ENCODE measurements around the gene TRPM7. TPM values are rescaled to one million over a fixed set of nuclear protein-coding genes. Genes with fewer than 3 reads are reported as not detected.

TRPM7 gene
- total RNA-seq, 2 experiments from 2014 or later = 29.0 to 30.0 TPM

DNA sequence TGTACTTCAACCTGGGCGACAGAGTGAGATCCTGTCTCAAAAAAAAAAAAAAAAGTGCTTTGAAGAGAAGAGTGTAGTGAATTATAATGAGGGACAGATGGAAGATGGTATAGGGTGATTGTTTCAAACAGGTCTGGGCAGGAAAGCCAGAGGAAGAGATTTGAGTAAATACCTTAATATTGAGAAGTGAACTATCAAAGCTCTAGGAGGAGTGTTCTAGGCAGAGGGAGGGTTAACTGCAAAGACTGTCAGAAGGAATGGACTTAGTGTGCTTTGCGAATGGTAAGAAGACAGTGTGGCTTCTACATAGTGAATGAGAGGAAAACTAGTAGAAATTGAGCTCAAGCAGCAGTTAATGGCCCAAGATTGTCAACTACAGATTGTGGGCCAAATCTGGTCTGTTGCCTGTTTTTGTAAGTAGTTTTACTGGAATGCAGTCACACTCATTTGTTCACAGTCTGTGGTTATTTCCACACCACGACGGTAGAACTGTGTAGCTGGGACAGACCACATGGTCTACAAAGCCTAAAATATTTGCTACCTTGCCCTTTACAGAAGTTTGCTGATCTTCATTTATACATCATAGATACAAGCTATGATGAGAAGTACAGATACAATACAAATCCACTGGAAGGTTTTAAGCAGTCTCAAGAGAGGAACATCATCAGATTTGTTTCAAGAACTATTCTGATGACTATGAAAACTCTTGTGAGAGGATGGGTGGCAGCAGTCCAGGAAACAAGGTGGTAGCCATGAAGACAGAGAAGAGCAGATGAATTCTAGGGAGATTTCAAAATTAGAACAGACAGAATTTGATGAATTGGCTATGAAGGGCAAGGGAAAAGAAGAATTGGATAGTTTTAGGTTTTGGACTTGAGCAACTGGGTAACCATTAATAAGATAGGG lies 123.6 kb downstream of the TRPM7 start:
- Histone ChIP-seq H3K4me1 (ENCODE audit: insufficient read depth, low read length) (no peaks in the 10 kb centered on the region), H3K27ac (ENCODE audit: low read depth in 1 of 2, low read length in 2 of 2) (no peak overlapping the region), H3K9me3 (ENCODE audit: control insufficient read depth in 1 of 2, insufficient read depth in 1 of 2, low read length in 2 of 2) (no peaks in the 10 kb centered on the region), H3K27me3 (ENCODE audit: control insufficient read depth in 1 of 2, insufficient read depth in 2 of 2, low read length in 2 of 2) (no peaks in the 10 kb centered on the region), H3K4me3 (ENCODE audit: low read length) (no peak overlapping the region), H3K36me3 (ENCODE audit: insufficient read depth, low read length) (peaks cover 48% of the 10 kb centered on the region)
- no peak for ATAC-seq (ENCODE audit: poor library complexity)
- peaks cover 66% of the 10 kb centered on the region for H3K36me3 Mint-ChIP-seq (ENCODE audit: low read depth)
- H3K27ac Mint-ChIP-seq = peak overlapping the region; percentile 10
- POLR2A ChIA-PET = no interaction called here
- no peak for DNase-seq
- TF ChIP-seq, protein P1, sequence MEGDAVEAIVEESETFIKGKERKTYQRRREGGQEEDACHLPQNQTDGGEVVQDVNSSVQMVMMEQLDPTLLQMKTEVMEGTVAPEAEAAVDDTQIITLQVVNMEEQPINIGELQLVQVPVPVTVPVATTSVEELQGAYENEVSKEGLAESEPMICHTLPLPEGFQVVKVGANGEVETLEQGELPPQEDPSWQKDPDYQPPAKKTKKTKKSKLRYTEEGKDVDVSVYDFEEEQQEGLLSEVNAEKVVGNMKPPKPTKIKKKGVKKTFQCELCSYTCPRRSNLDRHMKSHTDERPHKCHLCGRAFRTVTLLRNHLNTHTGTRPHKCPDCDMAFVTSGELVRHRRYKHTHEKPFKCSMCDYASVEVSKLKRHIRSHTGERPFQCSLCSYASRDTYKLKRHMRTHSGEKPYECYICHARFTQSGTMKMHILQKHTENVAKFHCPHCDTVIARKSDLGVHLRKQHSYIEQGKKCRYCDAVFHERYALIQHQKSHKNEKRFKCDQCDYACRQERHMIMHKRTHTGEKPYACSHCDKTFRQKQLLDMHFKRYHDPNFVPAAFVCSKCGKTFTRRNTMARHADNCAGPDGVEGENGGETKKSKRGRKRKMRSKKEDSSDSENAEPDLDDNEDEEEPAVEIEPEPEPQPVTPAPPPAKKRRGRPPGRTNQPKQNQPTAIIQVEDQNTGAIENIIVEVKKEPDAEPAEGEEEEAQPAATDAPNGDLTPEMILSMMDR (IDR thresholded peaks at IDR 0.05) = no peak
- no peaks in the 10 kb centered on the region for H3K9me3 Mint-ChIP-seq
- CTCF ChIA-PET = interaction anchor here (0.6 kb wide), 1 partner anchor 197 kb away, joined by 3 read pairs; no protein-coding TSS in a partner anchor
- no peak overlapping the region for H3K4me3 Mint-ChIP-seq
- intact Hi-C loops (cut with DNase I, micrococcal nuclease) = no loop called here
- H3K4me1 Mint-ChIP-seq (ENCODE audit: low read depth) = no peaks in the 10 kb centered on the region
- H3K27me3 Mint-ChIP-seq = no peaks in the 10 kb centered on the region

DNA sequence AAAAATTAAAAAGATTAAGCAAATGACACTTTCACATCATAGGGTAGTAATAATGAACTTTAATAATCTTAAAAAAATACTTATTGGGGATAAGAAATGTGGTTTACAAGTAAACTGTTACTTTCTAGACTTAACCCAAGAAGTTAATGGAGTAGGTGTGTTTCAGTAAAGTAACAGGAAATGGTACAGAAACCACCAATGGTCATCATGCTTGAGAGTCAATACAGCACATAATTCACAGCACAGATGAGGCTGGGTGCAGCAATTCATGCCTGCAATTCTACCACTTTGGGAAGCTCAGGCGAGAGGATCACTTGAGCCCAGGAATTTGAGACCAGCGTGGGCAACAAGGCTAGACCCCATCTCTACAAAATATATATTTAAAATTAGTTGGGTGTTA lies 128.6 kb downstream of the TRPM7 start:
- H3K27ac Mint-ChIP-seq = no peak overlapping the region
- DNase-seq (no peak), ATAC-seq (ENCODE audit: poor library complexity) (no peak)
- no peaks in the 10 kb centered on the region for H3K27me3 Mint-ChIP-seq
- H3K4me3 Mint-ChIP-seq = no peak overlapping the region
- ChIA-PET POLR2A (no interaction called here), CTCF (no interaction called here)
- no peak overlapping the region for H3K27ac ChIP-seq (ENCODE audit: low read depth in 1 of 2, low read length in 2 of 2)
- no peaks in the 10 kb centered on the region for H3K4me1 ChIP-seq (ENCODE audit: insufficient read depth, low read length)
- H3K9me3 Mint-ChIP-seq = no peaks in the 10 kb centered on the region
- no peak overlapping the region for H3K4me3 ChIP-seq (ENCODE audit: low read length)
- no peaks in the 10 kb centered on the region for H3K27me3 ChIP-seq (ENCODE audit: control insufficient read depth in 1 of 2, insufficient read depth in 2 of 2, low read length in 2 of 2)
- TF ChIP-seq, protein P1 (IDR thresholded peaks at IDR 0.05) = no peak
- H3K36me3 ChIP-seq (ENCODE audit: insufficient read depth, low read length) = peaks cover 24% of the 10 kb centered on the region
- intact Hi-C loops (cut with DNase I, micrococcal nuclease) = no loop called here
- no peaks in the 10 kb centered on the region for H3K9me3 ChIP-seq (ENCODE audit: control insufficient read depth in 1 of 2, insufficient read depth in 1 of 2, low read length in 2 of 2)
- H3K4me1 Mint-ChIP-seq (ENCODE audit: low read depth) = peaks cover 7% of the 10 kb centered on the region
- H3K36me3 Mint-ChIP-seq (ENCODE audit: low read depth) = peaks cover 31% of the 10 kb centered on the region

DNA sequence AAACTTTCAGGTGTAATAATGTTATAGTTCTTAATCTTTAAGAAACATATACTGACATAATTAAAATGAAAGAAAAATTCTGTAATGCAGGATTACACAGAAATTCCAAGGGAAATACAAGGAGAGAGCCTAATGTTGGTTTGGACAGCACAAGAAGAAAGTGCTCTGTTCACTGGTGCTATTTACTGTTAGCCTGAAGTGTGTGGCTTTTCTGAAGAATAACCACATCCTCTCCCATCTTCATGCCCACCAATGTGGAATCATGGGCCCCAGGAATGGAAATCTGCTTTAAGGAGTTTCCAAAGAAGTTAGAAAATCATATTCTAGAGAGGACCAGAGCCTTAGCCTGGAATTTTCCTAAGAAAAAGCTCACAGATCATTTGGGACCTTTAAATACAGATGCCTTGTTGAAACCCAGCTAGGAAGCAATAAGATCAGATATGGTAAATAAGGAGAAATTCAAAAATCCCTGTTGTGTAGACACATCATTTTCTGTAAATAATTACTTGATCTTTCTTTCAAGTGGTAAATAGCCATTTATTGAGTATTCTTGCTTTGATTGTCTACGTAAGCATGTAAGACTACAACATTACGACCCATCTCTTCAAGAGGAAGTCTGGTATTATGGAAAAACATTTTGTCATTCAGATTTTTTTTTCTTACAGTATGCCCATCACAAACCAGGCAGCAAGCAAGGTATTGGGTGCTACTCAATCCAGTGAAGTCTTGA lies 129.8 kb downstream of the TRPM7 start:
- peaks cover 7% of the 10 kb centered on the region for H3K4me1 Mint-ChIP-seq (ENCODE audit: low read depth)
- H3K27me3 ChIP-seq (ENCODE audit: control insufficient read depth in 1 of 2, insufficient read depth in 2 of 2, low read length in 2 of 2) = no peaks in the 10 kb centered on the region
- intact Hi-C loops (cut with DNase I, micrococcal nuclease) = no loop called here
- DNase-seq (no peak), ATAC-seq (ENCODE audit: poor library complexity) (no peak)
- no peaks in the 10 kb centered on the region for H3K9me3 ChIP-seq (ENCODE audit: control insufficient read depth in 1 of 2, insufficient read depth in 1 of 2, low read length in 2 of 2)
- no peaks in the 10 kb centered on the region for H3K4me1 ChIP-seq (ENCODE audit: insufficient read depth, low read length)
- CTCF ChIA-PET = no interaction called here
- H3K36me3 Mint-ChIP-seq (ENCODE audit: low read depth) = peaks cover 20% of the 10 kb centered on the region
- no peaks in the 10 kb centered on the region for H3K27me3 Mint-ChIP-seq
- H3K36me3 ChIP-seq (ENCODE audit: insufficient read depth, low read length) = peaks cover 15% of the 10 kb centered on the region
- peak overlapping the region; percentile 58 for H3K27ac Mint-ChIP-seq
- POLR2A ChIA-PET = no interaction called here
- no peak overlapping the region for H3K27ac ChIP-seq (ENCODE audit: low read depth in 1 of 2, low read length in 2 of 2)
- TF ChIP-seq, protein P1 (IDR thresholded peaks at IDR 0.05) = no peak
- H3K9me3 Mint-ChIP-seq = no peaks in the 10 kb centered on the region
- no peak overlapping the region for H3K4me3 ChIP-seq (ENCODE audit: low read length)
- H3K4me3 Mint-ChIP-seq = no peak overlapping the region

Data from CD4-positive, alpha-beta T cell (primary cell).